ENCODE results near the gene RAB26.
"Not testable (repeated sequence)": the region's sequence is repeated elsewhere in the genome, so short reads cannot be mapped to it uniquely, and the experiment has no call there.

Gene RAB26

DNA sequence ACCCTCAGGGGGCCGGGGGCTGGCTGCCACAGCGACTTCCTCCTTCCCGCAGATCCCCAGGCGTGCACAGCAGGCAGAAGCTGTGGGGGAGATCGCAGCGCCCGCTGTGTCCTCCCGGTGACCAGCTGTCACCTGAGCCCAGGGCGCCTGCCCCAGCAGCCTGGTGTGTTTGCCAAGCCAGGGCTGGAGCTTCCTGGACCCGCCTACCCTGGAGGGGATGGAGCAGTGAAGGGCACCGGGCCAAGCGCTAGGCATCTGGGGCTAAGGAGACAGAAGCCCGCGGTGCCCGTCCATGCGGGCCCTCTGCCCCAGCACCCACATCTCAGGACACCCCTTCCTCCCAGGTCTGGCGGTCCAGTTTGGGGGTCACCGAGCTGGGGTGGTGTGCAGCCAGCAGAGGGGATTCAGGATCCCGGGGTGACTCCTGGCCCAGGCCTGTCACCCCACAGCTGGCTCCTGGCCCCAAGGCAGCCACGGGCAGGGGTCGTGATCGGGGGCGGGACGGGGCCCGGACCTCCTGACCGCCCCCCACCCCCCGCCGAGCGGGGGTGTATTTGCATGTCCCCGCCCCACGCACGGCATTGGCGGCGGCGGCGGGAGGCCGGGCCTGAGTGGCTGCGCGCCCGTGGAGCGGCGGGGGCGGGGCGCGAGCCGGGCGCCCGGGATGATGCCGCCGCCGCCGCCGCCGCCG lies at the start of gene RAB26:
Gene RAB26 (plus strand): TSS at position 645 of the 691 bp plus-strand sequence. CDS start 159 bp downstream, outside the sequence.
- in situ Hi-C loops (cut with MboI; ENCODE audit: low sequenced_read_pairs) = loop anchor here (25.0 kb wide), 1 partner anchor 286 kb away; the partner anchor contains the start of gene MEIOB

- in situ Hi-C loops (cut with MboI; ENCODE audit: low sequenced_read_pairs) = not testable (repeated sequence)
Measured at GRCh38 chr16:2101581-2101980, 46.8 kb upstream of the RAB26 start.

DNA sequence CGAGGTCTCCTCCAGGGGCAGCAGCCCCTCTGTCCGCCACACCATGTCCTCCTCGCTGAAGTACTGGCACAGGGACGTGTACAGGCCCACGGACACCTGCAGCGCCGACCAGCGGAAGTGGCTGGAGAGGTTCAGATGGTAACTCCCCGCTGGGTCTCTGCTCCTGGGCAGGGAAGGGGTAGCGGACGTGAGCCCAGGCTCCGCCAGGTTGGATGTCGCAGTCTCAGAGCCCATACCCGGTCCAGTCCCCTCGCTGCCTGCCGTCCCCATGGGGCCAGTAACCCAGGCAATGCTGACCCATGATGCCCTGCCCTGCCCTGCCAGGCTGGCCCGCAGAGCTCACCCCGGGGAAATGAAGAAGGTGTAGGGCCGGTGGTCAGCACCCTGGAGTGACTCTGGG lies 46.0 kb upstream of the RAB26 start:
- in situ Hi-C loops (cut with MboI; ENCODE audit: low sequenced_read_pairs) = no loop called here

DNA sequence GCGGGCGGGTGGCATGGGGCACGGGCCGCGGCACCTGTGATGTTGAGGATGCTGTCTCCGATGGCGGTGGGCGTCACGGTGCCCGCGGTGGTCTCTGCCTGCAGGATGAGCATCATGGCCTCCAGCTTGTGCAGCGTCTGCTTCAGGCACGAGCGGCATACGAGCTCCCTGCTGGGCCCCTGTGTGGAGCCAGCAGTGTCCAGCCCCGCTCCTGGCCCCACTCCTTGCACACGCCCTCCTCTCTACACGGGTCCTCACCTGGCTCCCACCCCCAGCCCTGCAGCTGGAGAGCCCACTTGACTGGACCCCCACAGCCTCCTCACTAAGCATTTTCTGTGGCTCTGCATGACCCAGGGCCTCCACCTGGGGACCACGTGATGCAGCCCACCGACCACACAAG lies 44.0 kb upstream of the RAB26 start:
- in situ Hi-C loops (cut with MboI; ENCODE audit: low sequenced_read_pairs) = not testable (repeated sequence)

- in situ Hi-C loops (cut with MboI; ENCODE audit: low sequenced_read_pairs) = not testable (repeated sequence)
Measured at GRCh38 chr16:2105291-2105690, 43.1 kb upstream of the RAB26 start.

DNA sequence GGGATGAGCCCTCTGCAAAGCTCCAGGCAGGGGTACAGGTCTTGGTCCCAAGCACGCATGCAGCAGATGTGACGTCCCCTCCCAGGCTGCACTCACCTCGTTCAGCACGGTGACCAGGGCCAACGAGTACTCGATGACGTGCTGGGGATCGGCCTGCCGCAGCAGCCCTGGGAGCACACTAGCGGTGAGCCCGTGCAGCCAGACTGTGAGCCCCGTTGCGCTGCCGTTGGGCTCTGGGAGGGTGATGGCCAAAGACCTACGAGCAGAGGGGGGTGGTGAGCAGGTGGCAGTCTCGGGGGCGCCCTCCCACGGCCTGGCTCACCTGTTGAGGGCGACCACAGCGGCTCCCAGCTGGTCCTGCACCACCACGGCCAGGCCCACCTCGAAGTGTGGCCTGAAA lies 42.7 kb upstream of the RAB26 start:
- in situ Hi-C loops (cut with MboI; ENCODE audit: low sequenced_read_pairs) = not testable (repeated sequence)

DNA sequence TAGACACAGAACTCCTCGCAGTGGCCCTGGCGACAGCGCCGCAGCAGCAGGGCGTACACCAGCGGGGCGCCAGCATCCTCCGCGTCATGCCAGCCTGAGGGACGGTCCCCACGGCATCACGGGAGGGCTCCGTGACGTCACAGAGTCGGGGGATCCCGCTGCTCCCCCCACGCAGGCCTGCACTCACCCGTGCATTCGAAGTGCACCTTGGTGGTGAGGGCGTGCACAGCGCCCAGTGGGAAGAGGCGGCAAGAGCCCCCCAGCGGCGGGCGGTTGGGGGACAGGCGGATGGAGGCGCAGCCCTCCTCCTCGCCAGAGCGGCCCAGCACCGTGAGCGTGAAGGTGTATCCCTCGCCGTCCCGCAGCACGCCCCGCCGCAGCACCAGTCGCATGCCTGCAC lies 42.2 kb upstream of the RAB26 start:
- in situ Hi-C loops (cut with MboI; ENCODE audit: low sequenced_read_pairs) = not testable (repeated sequence)

- in situ Hi-C loops (cut with MboI; ENCODE audit: low sequenced_read_pairs) = not testable (repeated sequence)
Measured at GRCh38 chr16:2107121-2107790, 41.2 kb upstream of the RAB26 start.

DNA sequence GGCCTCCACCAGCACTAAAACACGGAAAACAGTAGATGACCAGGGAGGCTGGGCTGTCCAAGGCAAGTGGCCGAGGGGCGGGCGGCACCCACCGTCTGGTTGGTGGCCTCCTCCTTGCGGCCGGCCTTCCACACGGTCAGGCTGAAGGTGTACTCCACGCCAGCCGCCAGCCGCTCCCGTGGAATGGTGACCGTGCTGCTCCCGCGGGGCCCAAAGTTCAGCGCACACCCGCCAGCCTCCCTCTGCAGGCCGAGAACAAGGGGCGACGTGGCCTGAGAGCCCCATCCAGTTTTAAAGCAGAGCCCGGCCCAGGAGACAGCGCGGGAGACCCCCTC lies 40.7 kb upstream of the RAB26 start:
- in situ Hi-C loops (cut with MboI; ENCODE audit: low sequenced_read_pairs) = not testable (repeated sequence)

- in situ Hi-C loops (cut with MboI; ENCODE audit: low sequenced_read_pairs) = not testable (repeated sequence)
Measured at GRCh38 chr16:2108446-2109270, 39.8 kb upstream of the RAB26 start.

- in situ Hi-C loops (cut with MboI; ENCODE audit: low sequenced_read_pairs) = not testable (repeated sequence)
Measured at GRCh38 chr16:2109271-2109580, 39.2 kb upstream of the RAB26 start.

GRCh38 chr16:2109872-2110271 lies 38.6 kb upstream of the RAB26 start:
- in situ Hi-C loops (cut with MboI; ENCODE audit: low sequenced_read_pairs) = not testable (repeated sequence)

DNA sequence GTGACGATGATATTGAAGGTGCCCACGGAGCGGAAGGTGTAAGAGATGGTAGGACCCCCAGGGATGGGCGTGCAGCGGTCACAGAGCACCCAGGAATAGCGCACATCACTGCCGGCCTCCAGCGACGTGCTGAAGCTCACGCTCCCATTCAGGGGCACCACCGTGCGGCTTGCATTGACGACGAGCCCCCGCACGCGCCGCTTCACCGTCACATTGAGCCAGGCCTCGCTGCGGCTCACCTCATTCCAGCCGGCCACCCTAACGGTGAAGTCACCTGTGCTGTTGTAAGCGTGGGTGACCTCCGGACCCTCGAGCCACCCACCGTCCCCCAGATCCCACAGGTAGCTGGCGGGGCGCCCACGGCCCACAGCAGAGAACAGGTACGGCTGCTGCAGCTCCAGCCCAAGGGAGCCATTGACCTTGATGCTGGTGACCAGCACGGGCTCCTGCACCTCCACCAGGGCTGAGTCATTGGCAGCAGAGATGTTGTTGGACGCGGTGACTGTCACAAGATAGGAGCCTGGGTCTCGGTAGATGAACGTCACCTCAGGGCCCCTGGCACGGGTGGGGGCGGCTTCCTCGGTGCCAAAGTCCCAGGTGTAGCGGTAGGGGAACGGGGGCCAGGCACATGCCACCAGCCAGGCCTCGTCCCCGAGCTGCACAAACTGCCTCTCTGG lies 38.0 kb upstream of the RAB26 start:
- in situ Hi-C loops (cut with MboI; ENCODE audit: low sequenced_read_pairs) = not testable (repeated sequence)

DNA sequence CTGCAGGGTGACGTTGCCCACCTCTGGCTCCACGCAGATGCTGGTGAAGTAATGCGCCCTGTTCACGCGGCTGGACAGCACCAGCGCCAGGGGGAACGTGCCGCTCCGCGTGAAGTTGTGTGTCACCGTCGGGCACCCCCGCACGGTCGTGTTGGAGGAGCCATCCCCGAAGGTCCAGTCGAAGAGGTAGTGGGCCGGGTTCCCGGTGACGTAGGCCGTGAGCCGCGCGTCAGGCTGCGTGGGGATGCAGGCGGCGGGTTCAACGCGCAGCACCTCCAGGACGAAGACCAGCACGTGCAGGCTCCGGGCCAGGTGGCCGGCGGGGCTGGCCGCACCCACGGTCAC lies 37.4 kb upstream of the RAB26 start:
- in situ Hi-C loops (cut with MboI; ENCODE audit: low sequenced_read_pairs) = not testable (repeated sequence)

DNA sequence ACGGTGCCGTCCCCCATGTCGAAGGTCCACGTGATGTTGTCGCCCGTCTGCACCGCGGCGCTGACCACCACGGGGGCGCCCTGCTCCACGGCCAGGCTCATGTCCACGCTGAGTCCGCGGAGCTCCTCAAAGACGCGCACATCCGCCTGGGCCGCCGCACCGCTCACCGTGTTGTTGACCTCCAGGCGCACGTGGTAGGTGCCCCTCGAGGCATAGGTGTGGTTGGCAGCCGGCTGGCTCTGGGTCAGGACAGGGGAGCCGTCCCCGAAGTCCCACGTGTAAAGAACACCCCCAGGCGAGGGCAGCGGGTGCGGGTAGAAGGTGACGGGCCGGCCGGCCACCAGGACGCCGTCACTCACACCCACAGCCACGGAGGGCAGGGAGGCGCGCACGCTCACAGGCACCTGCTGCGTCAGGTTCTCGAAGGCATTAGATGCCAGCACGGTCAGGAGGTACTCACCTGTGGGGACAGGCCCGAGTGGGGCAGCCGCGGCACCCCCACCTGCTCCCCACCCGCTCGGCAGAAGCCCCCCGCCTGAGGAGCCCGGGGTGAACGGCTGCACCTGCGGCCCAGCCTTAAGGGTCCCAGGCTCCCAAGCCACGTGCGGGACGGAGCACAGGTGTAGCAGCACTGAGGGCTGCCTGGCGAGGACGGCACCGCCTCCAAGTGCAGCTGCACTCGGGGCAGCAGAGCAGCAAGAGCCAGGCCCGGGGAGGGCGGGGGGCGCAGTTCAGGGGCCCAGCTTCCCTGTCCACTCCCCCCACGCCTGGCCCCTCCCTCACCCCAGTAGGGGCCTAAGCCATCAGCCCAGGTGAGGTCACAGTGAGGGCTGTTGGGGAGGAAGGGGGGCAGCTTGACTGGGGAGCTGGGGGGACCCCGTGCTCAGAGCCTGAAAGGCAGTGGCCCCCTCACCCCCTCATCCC lies 36.8 kb upstream of the RAB26 start:
- in situ Hi-C loops (cut with MboI; ENCODE audit: low sequenced_read_pairs) = not testable (repeated sequence)

GRCh38 chr16:2112539-2113106 lies 35.8 kb upstream of the RAB26 start:
- in situ Hi-C loops (cut with MboI; ENCODE audit: low sequenced_read_pairs) = not testable (repeated sequence)

DNA sequence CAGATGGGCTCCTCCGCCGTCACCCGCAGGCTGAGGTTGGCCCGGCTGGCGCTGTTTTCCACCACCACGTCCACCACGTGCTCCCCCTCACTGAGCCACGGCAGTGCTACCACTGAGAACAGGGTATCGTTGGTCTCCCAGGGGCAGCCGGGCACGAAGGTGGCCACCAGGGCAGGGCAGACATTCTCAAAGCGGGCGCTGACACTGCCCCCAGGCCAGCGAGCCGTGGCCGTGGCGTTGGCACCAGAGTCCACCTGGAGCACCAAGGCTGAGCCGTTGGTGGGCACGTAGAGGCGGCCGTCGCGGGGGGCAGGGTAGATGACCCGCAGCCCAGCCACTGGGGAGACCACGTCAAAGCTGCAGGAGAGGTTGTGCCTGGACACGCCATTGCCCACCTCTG lies 34.2 kb upstream of the RAB26 start:
- in situ Hi-C loops (cut with MboI; ENCODE audit: low sequenced_read_pairs) = not testable (repeated sequence)

GRCh38 chr16:2114885-2115590 lies 33.4 kb upstream of the RAB26 start:
- in situ Hi-C loops (cut with MboI; ENCODE audit: low sequenced_read_pairs) = not testable (repeated sequence)

GRCh38 chr16:2115591-2115973 lies 32.8 kb upstream of the RAB26 start:
- in situ Hi-C loops (cut with MboI; ENCODE audit: low sequenced_read_pairs) = no loop called here

All from HL-60/S4 treated with retinoic acid at 250 ng/mL for 4 days and 3 days (cell line).